ENCODE measurements around the gene PPP2R5D. TPM values are rescaled to one million over a fixed set of nuclear protein-coding genes. Genes with fewer than 3 reads are reported as not detected.
"Not testable (repeated sequence)": the region's sequence is repeated elsewhere in the genome, so short reads cannot be mapped to it uniquely, and the experiment has no call there.

PPP2R5D gene
- total RNA-seq, 2 donors from 2014 or later = 55.8 to 62.5 TPM

- H3K4me3 Mint-ChIP-seq = no peak overlapping the region
- no peak for ATAC-seq (replicated peaks)
- no peaks in the 10 kb centered on the region for H3K4me1 Mint-ChIP-seq
- peak overlapping the region; percentile 44 for H3K27ac Mint-ChIP-seq
- no peaks in the 10 kb centered on the region for H3K9me3 Mint-ChIP-seq
- H3K27me3 Mint-ChIP-seq = no peaks in the 10 kb centered on the region
- peaks cover 76% of the 10 kb centered on the region for H3K36me3 Mint-ChIP-seq (ENCODE audit: low read depth)
Measured at GRCh38 chr6:43038727-43039126, 54.4 kb downstream of the PPP2R5D start.

- Mint-ChIP-seq H3K4me3 (no peak overlapping the region), H3K27me3 (no peaks in the 10 kb centered on the region), H3K36me3 (ENCODE audit: low read depth) (peaks cover 78% of the 10 kb centered on the region), H3K9me3 (no peaks in the 10 kb centered on the region), H3K27ac (peak overlapping the region; percentile 73), H3K4me1 (no peaks in the 10 kb centered on the region)
- no peak for ATAC-seq (replicated peaks)
Measured at GRCh38 chr6:43040542-43041257, 56.3 kb downstream of the PPP2R5D start.

GRCh38 chr6:43041475-43041874 lies 57.1 kb downstream of the PPP2R5D start:
- not testable (repeated sequence) for H3K4me1 Mint-ChIP-seq; H3K27me3 Mint-ChIP-seq; ATAC-seq (replicated peaks); H3K27ac Mint-ChIP-seq; H3K9me3 Mint-ChIP-seq; H3K4me3 Mint-ChIP-seq
- peaks cover 81% of the 10 kb centered on the region for H3K36me3 Mint-ChIP-seq (ENCODE audit: low read depth)

GRCh38 chr6:43043310-43043709 lies 58.9 kb downstream of the PPP2R5D start:
- no peaks in the 10 kb centered on the region for H3K4me1 Mint-ChIP-seq
- no peak for ATAC-seq (replicated peaks)
- no peak overlapping the region for H3K27ac Mint-ChIP-seq
- no peak overlapping the region for H3K4me3 Mint-ChIP-seq
- no peaks in the 10 kb centered on the region for H3K9me3 Mint-ChIP-seq
- H3K36me3 Mint-ChIP-seq (ENCODE audit: low read depth) = peaks cover 80% of the 10 kb centered on the region
- no peaks in the 10 kb centered on the region for H3K27me3 Mint-ChIP-seq

DNA sequence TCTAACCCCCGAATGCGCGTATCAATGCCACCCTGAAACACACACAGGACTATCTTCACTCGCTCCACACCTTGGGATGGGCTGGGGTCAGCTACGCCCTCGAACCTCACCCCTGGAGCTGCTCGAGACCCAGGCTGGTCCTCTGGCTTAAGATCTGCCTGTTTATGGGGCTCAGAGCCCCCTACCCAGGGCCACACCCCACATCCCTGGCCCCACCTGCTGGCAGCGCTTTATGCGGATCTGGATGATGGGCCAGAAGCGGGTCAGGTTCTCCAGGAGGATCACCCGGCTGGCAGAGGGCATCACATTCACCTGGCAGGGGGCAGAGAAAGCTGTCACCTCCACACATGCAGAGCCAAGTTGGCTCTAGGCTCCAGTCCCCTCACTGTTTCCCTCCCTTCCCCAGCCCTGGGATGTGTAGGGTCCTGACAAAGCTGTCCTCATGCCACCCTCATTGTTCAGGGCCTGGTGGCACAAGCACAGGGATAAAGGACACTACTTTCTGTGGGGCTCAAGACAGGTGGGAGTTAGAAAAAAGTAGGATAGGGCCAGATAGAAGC lies 61.1 kb downstream of the PPP2R5D start:
- Mint-ChIP-seq H3K27ac (peak overlapping the region; percentile 43), H3K4me1 (peaks cover 3% of the 10 kb centered on the region), H3K27me3 (no peaks in the 10 kb centered on the region), H3K9me3 (no peaks in the 10 kb centered on the region), H3K36me3 (ENCODE audit: low read depth) (peaks cover 90% of the 10 kb centered on the region), H3K4me3 (no peak overlapping the region)
- no peak for ATAC-seq (replicated peaks)

DNA sequence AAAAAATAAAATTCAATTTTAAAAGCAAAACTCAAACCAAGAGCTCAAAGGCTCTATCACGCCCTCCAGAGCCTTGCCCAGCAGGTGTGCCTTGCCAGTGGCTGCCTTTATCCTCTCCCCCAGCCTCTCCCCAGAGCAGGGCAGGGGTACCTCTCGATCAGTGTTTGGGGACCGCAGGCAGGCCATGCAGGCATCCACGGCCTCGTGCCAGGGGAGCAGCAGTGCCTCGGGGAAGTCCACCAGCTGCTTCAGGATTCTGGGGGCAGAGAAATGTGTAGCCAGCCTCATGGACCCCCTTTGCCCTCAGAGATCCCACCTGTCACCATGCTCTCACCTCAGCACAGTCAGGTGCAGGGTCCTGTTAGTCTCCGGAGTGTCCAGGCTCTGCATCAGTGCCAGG lies 63.6 kb downstream of the PPP2R5D start:
- H3K27me3 Mint-ChIP-seq = no peaks in the 10 kb centered on the region
- H3K4me3 Mint-ChIP-seq = no peak overlapping the region
- no peak overlapping the region for H3K27ac Mint-ChIP-seq
- ATAC-seq (replicated peaks) = no peak
- no peaks in the 10 kb centered on the region for H3K9me3 Mint-ChIP-seq
- peaks cover 21% of the 10 kb centered on the region for H3K4me1 Mint-ChIP-seq
- H3K36me3 Mint-ChIP-seq (ENCODE audit: low read depth) = peaks cover 87% of the 10 kb centered on the region

GRCh38 chr6:43050981-43051380 lies 66.6 kb downstream of the PPP2R5D start:
- no peak overlapping the region for H3K4me3 Mint-ChIP-seq
- H3K4me1 Mint-ChIP-seq = peaks cover 24% of the 10 kb centered on the region
- H3K27me3 Mint-ChIP-seq = no peaks in the 10 kb centered on the region
- H3K9me3 Mint-ChIP-seq = no peaks in the 10 kb centered on the region
- no peak for ATAC-seq (replicated peaks)
- H3K27ac Mint-ChIP-seq = peak overlapping the region; percentile 34
- H3K36me3 Mint-ChIP-seq (ENCODE audit: low read depth) = peaks cover 72% of the 10 kb centered on the region

DNA sequence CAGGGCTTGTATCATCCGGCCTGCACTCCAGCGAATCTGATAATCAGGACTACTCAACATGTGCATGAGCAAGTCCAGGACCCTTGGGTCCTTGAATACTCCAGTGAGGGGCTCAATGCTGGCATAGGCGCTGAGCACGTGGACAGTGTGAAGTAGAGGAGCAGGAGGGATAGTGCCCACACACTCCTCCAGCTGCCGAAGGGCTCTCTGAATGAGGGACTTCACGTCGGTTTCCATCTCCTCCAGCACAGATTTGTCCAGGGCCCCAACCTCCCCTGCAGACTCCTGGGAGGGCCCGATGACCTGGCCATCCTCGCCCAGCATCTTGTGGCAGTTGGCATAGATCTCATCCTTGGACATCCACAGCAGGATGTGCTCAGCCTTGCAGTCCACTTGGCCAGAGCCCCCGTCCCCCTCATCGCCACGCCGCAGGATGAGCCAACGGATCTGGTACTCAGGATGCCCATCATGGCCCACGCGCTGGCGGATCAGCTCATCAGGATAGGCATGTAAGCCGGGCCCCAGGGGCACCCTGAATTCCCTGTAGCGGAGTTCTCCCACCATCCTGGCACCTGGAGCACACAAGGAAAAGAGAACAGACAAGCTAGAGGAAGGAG lies 68.0 kb downstream of the PPP2R5D start:
- no peak for ATAC-seq (replicated peaks)
- H3K9me3 Mint-ChIP-seq = no peaks in the 10 kb centered on the region
- peaks cover 77% of the 10 kb centered on the region for H3K36me3 Mint-ChIP-seq (ENCODE audit: low read depth)
- H3K4me3 Mint-ChIP-seq = peak overlapping the region; percentile 90
- H3K4me1 Mint-ChIP-seq = peaks cover 24% of the 10 kb centered on the region
- no peaks in the 10 kb centered on the region for H3K27me3 Mint-ChIP-seq
- peak overlapping the region; percentile 95 for H3K27ac Mint-ChIP-seq

DNA sequence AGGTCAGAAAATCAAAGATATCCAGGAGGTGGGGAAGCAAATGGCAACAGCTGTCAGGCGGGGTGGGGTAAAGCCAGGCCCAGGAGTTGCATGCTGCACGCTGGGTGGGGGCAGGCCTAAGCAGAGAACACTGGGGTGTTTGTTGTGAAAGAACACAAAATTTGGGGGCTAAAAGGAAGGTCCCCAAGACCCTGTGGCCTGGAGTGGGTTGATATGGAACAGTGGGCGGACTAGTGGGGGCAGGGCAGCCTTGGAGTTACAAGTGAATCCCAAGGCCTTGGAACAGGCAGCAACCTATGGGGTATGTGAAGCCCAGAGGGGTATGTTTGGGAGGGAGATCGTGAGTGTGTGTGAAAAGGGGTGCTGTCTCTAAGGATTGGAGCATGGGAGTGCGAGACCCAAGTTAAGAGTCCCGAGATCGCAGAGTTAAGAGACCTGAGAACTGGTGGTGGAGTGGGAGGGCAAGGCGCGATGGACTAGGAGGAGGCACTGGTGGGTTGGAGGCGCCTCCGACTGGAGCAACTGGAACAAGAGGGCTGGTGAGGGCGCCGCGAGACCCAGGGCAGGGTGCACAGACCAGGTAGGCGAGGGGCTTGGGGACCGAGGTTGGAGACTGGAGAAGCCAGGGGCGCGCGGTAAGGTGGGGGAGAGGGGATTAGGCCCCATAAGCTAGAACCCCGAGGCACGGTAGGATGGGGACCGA lies 68.6 kb downstream of the PPP2R5D start:
- Mint-ChIP-seq H3K9me3 (no peaks in the 10 kb centered on the region), H3K27ac (peak overlapping the region; percentile 95), H3K4me3 (peak overlapping the region; percentile 90), H3K36me3 (ENCODE audit: low read depth) (peaks cover 78% of the 10 kb centered on the region), H3K4me1 (peaks cover 24% of the 10 kb centered on the region), H3K27me3 (no peaks in the 10 kb centered on the region)
- ATAC-seq (replicated peaks) = peak; percentile 28

DNA sequence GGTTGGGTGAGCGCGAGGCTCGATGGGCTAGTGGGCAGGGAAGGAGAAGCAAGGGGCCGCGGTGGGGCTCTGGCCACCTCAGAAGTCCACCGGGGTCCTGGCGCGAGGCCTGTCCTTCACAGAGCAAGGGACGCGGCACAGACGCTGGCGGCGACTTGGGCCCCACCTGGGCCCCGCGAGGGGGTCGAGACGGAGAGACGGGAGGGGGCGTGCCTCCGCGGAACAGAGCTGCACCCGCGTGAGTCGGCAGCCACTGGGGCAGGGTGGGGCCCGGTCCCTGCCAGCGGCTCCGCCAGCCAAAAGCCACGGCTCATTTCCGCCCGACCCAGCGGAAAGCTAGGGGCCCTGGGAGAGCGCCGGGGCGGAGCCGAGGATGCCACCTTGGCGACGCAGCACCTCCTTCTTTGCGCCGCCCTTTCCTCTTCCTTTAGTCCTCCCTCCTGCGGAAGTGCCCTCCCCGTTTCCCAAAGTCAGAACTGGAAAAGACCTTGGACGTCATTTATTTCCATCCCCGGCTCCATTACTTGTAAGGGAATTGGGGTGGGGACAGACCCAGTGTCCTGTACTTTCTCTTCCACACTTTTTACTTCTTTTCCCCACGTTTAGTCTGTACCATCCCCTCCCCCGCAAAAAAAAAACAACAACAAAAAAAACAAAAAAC lies 69.3 kb downstream of the PPP2R5D start, which contains the start of gene CUL7:
Gene CUL7, minus strand, starts transcription at position 307 of the 661 bp plus-strand sequence. CDS start 1,063 bp downstream, outside the sequence.
- Mint-ChIP-seq H3K27me3 (no peaks in the 10 kb centered on the region), H3K36me3 (ENCODE audit: low read depth) (peaks cover 78% of the 10 kb centered on the region), H3K27ac (peak within 1 kb of the TSS; percentile 95), H3K4me3 (peak within 1 kb of the TSS; percentile 90), H3K9me3 (no peaks in the 10 kb centered on the region), H3K4me1 (peaks cover 31% of the 10 kb centered on the region)
- ATAC-seq (replicated peaks) = peak; percentile 100

GRCh38 chr6:43054206-43054943 lies 70.0 kb downstream of the PPP2R5D start:
- Mint-ChIP-seq H3K36me3 (ENCODE audit: low read depth) (peaks cover 77% of the 10 kb centered on the region), H3K4me1 (peaks cover 32% of the 10 kb centered on the region), H3K27ac (peak overlapping the region; percentile 95), H3K27me3 (no peaks in the 10 kb centered on the region), H3K4me3 (peak overlapping the region; percentile 90), H3K9me3 (no peaks in the 10 kb centered on the region)
- no peak for ATAC-seq (replicated peaks)

GRCh38 chr6:43055966-43056365 lies 71.6 kb downstream of the PPP2R5D start:
- Mint-ChIP-seq H3K27me3 (no peaks in the 10 kb centered on the region), H3K4me3 (no peak overlapping the region), H3K9me3 (no peaks in the 10 kb centered on the region), H3K27ac (no peak overlapping the region), H3K36me3 (ENCODE audit: low read depth) (peaks cover 61% of the 10 kb centered on the region), H3K4me1 (peaks cover 35% of the 10 kb centered on the region)
- ATAC-seq (replicated peaks) = no peak

DNA sequence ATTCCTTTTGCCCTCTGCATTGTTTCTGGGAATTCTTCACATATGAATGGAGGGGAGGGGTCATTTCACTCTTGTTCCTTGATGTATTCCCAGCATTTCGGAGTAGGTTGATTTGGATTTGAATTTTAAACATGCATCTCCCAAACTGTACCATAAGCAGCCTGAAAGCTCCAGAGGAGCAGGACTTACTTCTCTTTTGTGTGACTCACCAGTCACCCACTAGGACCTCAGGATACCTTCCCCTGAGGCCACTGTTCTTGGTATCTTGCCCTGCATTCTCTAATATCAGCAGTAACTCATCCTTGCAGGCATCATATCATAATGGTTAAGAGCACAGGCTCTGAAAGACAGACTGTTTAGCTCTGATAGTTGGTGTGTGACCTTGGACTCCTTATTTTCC lies 74.2 kb downstream of the PPP2R5D start:
- peak overlapping the region; percentile 95 for H3K4me3 Mint-ChIP-seq
- ATAC-seq (replicated peaks) = no peak
- peaks cover 20% of the 10 kb centered on the region for H3K4me1 Mint-ChIP-seq
- H3K36me3 Mint-ChIP-seq (ENCODE audit: low read depth) = peaks cover 53% of the 10 kb centered on the region
- H3K27ac Mint-ChIP-seq = peak overlapping the region; percentile 98
- no peaks in the 10 kb centered on the region for H3K9me3 Mint-ChIP-seq
- no peaks in the 10 kb centered on the region for H3K27me3 Mint-ChIP-seq

All from activated T-helper 17 cell treated with anti-CD3 and anti-CD28 coated beads, Interleukin-2, amount 50 U/mL, for 72 hours (primary cell).